GM18508 (cell line): ENCODE results near the gene PAGE4.

Experiments
- ATAC-seq: cut with Tn5 transposase; IDR thresholded peaks from one replicate; pipeline ENCODE4 v1.9.1; 2021; ENCODE audit warnings: moderate number of reproducible peaks; ENCODE audit not compliant: insufficient read depth, unreplicated experiment

The PAGE4 gene, protein sequence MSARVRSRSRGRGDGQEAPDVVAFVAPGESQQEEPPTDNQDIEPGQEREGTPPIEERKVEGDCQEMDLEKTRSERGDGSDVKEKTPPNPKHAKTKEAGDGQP

DNA sequence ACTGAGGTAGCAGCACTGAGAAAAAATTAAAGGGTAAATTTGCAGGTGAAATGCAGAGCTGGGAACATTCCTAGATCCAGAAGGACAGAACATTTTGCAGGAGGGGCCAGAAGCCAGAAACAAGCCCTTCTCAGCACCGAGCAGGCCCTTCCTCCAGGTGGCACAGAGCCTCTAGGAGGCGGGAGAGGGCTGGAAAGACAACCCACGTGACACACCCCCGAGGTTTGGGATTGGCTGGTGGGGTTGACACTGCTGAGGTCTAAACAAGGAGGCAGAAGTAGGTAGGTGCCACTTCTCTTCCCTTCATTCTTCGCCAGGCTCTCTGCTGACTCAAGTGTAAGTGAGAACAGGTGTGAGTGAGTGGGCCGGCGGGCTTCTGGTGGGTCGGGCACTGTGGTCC is at the start of gene PAGE4:
Gene PAGE4, plus strand, starts transcription at position 288 of the 400 bp plus-strand sequence. CDS start 1,126 bp downstream, outside the sequence.
- ATAC-seq: no peak

DNA sequence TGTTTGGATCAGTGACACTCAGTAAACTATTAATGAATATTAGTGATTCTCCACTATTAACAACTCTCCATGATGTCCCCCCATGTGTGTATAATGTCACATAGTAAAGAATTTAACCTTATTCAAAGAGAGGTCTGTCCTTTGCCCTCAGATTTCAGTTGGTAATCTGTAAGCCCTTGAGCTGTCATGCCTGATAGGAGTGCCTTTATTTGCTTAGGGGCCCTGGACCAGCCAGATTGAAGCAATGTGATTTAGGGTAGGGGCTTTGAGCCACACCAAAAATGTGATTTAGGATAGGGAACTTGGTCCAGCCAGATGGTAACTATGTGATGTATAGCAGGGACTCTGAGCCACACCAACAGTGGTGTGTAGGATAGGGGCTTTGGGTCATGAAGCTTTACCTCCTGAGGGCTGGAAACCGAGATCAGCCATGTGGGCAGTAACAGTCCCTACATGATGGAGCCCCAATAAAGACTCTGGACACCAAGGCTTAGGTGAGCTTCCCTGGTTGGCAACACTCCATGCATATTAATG is 44.3 kb upstream of the PAGE4 start:
- no peak for ATAC-seq

DNA sequence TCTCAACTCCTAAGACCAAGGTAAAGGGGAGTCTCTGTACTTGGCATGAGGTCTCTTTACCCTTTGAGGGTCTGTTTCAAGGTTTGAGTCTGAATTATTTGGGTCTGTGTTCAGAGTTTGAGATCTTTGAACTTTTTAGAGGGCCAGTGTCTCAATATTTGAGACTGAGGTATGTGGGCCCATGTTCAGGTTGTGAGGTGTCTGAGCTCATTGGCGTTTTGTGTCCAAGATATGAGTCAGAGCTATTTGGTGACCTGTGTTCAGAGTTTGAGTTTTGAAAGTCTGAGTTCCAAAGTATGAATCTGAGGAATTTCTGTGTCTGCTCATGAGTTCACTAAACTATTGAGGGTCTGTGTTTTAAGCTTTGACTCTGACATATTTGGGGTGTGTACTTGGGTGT is 36.7 kb upstream of the PAGE4 start:
- ATAC-seq: no peak

DNA sequence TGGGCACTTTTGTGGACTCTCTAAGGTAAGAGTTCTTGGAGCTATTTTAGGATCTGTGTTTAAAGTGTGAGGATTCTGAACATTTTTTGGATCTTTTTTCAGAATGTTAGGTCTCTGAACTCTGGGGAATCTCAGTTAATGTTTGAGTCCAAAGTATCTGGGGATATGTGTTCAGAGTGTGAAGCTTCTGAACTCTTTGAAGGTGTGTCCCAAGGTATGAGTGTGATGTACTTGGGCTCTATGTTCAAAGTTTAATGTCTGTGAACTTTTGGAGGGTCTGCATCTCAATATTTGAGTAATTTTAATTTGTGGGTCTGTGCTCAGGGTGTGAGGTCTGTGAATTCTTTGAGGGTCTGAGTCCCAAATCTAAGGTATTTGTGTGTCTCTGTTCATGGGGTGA is 35.4 kb upstream of the PAGE4 start:
- no peak for ATAC-seq

DNA sequence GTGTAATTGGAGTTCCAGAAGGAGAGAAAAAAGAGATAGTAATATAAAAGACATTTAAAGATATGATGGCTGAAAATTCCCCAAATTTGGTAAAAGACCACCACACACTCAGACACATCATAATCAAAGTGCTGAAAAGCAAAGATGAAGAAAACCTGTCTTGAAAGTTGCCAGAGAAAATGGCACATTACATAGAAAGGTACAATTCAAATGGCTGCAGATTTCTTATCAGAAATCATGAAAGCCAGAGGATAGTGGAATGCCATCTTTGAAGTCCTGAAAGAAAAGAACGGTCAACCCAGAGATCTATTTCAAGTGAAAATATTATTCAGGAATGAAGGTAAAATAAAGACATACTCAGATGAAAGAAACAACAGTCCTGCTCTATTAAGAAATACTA is 29.3 kb upstream of the PAGE4 start:
- no peak for ATAC-seq

DNA sequence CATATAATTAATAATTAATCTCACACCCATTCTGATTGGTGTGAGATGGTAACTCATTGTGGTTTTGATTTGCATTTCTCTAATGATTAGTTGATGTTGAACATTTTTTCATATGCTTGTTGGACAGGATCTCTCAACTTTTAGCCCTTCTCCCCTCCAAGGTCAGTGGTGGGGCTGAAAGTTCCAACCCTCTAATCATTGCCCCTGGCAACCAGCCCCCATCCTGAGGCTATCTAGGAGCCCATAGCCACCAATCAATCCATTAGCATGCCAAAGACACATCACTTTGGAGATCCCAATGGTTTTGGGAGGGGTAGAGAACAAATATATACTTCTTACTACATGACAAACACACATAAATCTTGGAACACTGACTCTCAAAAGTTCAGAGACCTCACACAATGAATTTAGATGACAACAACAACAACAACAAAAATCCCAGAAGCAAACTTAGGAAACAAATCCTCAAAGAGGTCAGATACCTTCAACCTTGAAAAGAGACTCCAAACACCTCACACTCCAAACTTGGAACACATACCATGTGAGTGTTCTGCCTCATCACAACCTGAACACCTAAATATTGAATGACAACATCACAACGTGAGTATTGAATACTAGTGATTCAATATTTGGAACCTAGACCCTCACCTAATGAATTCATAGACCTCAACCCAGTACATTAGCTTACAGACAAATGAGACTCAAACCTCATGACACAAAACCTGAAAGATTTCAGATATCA is 19.0 kb upstream of the PAGE4 start:
- ATAC-seq: no peak

DNA sequence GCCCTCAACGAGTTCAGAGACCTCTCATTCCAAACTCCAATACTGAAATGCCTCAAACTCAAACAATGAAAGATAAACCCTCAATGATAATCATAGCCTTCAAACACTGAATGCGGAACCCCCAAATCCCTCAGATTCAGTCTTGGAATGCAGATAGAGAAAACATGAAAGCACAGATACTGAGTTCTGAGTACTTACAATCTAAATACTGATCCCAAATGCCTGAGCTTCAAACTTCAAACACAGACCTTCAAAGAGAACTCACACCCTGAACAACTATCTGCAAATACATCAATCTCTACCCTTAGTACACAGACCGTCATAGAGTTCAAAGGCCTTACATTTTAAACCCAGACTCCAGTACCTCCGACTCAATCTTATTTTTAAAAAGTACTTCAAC is 16.9 kb upstream of the PAGE4 start:
- ATAC-seq: no peak

DNA sequence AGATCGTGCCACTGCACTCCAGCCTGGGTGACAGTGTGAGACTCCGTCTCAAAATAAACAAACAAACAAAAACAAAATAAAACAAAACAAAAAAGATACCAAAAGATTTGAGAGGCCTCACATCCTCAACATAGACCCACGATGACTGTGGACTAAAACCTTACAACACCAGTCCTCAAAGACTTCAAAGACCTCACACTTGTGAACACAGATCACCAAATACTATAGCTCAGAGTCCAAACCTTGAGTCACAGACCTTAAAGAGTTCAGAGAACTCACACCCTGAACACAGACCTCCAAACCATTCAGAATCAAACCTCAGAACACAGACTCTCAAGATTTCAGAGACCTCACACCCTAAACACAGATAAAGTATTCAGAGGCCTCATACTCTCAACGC is 12.7 kb upstream of the PAGE4 start:
- ATAC-seq: no peak

DNA sequence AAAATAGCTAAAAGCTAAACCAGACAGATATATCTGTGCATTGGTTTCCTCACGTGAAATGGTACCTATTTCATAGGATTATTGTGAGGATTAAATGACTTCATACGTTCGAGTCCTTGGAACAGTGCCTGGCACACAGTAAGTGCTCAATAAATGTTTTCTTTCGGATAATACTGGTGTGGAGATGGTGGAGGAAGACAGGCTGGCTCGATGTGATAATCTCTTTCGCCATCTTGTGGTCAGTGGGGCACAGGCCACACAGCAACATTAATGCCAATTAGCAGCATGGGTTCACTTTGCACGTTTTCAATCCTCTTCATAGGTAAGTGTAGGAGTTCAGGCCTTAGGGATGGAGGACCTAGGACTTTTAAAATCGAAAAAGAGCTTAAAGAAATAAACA is 9.3 kb downstream of the PAGE4 start:
- no peak for ATAC-seq

DNA sequence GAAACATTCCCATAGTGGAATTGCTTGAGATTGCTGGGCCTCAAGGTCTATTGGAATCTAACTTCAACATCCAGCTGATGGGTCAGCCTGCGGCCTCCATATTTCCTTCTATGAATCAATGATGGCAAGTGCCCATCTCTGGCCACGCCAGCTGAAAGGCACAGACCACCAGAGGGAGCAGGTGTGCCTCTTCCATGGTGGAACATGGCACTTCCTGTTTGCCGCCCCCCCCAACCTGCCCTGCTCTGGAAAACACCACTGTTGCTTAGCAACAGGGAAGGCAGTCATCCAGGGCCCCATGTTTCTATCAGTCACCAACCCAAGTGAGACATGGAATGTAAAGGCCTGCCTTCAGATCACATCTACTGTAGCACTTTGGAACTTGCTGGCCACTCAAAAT is 11.6 kb downstream of the PAGE4 start:
- no peak for ATAC-seq

DNA sequence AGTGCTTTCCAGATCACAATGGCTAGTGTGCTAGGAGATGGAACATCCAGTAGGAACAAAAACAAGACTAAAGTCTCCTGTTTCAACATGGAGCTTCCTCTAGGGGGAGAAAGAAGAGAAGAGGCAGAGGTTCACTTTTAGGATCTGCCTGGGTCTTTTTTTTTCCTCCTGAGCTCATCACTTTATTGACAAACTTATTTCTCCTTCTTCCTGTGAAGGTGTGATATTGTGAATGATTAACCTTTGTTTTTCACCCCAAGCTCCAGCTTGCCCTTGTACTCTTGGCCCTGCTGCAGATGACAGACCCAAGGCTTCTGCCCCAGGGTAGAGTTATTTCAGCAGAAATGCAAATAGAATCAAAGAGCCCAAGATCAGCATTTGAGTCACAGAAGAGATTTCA is 13.5 kb downstream of the PAGE4 start:
- ATAC-seq: no peak

DNA sequence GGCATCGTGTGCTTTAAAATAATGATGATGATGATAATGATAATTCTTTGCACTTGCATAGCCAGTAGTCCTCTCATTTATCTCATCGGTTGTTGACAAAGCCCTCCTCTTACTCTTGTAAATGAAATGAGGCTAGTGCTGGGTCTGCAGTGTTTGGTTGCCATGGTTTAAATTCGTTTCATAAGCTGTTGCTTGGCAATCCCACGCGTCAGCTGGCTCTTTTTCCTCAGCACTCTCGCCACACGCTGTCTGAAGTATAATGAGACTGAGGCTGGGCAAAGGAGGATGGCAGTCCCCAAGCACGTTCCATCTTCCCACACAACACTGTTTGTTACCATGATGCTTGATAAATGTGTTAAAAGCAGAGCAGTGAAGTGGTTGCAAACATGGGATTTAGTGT is 15.5 kb downstream of the PAGE4 start:
- no peak for ATAC-seq

DNA sequence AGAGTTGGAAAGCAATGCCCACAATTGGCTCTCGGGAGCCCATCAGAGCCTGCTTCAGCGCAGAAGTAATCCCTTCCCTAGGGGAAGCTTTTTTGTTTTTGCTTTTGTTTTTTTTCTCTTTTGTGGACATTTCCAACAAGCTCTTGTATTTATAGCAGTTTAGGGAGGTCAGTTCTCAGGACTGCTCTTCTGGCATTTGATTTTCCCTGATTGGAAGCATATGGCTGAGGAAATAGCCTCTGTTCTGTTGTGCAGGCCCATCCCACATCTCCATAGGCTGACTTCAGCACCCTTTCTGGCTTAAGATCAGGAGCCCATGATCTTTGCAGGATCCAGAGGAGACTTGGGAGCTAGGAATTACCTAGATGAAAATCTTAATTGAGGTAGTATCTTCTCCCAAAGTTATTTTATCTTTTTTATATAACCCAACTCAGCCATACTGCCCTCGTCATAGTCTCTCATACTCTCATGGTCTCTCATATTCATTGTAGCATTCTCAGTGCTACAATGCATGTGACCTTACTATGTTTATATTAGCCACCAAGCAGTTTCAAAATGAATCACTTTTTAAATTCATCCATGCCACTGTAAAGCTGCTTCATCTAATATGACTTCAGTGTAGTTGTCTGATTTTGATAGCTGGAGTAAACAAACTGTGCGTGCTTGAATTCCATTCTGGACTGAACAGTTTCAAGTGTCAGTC is 16.7 kb downstream of the PAGE4 start:
- ATAC-seq: no peak

DNA sequence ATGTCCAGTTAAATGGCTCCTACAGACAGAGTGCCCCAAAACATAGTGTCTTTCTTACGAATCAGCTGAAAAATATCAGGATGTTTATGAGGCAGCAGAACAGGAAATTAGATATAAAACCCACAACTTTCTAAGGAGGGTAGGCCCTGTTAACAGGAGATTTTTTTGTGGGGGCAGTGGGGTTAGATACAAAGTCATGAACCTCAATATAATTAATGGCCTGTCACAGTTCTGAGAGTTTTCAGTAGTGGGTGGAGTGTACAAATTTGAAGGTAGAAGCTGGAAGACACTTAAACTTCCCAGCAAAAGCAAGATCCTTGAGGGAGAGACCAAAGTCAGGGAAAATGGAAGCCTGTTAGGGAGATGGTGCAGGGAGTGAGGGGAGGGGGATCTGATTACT is 17.4 kb downstream of the PAGE4 start:
- ATAC-seq: no peak

DNA sequence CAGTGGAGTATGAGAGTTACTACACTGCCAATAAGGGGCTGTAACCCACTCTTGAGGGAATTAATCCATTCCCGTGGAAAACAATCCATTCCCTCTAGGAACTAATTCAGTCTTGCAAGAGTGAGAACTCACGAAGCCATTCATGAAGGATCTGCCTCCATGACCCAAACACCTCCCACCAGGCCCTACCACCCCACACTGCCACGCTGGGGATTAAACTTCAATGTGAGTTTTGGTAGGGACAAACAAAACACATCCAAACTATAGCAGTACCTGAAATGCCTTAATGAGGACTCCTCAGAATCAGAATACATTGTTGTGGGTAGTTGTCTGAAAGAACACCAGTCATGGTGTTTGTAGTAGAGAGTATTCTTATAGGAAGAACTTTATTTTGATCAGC is 19.2 kb downstream of the PAGE4 start:
- ATAC-seq: no peak

DNA sequence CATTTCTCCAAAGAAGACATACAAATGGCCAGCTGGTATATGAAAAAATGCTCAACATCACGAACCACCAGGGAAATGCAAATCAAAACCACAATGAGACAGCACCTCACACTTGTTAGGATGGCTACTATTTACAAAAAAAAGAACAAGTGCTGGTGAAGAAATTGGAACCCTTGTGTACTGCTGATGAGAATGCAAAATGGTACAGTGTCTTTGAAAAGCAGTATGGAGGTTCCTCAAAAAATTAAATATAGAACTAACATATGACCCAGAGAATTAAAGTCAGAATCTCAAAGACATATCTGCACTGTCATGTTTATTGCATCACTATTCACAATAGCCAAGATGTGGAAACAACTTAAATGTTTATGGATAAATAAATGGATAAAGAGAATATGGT is 20.9 kb downstream of the PAGE4 start:
- ATAC-seq: no peak

DNA sequence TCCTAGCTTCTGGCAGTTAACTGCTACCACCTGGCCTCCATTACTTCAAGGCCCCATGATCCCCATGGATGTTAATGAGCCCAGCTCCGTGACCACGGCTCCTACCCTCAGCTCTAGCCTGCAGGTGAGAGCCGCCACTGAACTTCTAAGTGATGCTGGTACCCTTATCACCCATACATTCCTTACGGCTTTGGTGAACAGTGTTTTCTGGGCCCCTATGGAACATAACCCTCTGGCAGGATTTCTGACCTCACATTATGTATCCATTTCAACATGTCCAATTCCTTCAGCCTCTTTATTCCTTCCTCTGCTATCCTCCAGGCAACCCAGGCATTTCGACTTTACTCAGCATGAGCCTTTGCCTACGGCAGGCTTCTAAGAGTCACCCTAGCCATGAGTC is 24.6 kb downstream of the PAGE4 start:
- ATAC-seq: no peak

DNA sequence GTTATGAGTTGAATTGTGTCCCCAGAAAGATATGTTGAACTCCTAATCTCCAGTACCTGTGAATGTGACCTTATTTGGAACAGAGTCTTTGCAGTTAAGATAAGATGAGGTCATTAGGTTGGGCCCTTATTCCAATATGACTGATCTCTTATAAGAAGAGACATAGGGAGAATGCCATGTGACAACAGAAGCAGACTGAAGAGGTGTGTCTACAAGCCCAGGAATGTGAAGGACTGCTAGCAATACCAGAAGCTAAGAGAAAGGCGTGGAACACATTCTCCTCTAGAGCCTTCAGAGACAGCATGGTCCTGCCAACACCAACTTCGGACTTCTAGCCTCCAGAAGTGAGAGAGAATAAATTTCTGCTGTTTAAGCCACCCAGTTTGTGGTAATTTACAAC is 27.7 kb downstream of the PAGE4 start:
- no peak for ATAC-seq

DNA sequence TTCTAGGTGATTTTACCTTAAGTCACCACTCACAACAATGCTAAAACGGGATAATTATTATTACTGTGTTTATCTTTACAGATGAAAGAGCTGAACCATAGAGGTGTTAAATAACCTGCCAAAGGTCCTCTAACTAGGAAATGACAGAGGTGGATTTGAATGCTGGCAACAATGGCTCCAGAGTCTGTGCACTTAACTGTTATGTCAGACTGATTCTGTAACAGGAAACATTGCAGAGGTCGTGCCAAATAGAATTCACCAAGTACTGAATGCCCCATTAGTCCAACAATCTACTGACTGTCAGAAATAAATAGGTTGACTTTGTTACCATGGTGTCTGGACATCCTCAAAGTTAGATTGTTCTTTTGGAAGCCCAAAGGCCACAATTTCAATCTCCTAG is 29.2 kb downstream of the PAGE4 start:
- ATAC-seq: no peak

DNA sequence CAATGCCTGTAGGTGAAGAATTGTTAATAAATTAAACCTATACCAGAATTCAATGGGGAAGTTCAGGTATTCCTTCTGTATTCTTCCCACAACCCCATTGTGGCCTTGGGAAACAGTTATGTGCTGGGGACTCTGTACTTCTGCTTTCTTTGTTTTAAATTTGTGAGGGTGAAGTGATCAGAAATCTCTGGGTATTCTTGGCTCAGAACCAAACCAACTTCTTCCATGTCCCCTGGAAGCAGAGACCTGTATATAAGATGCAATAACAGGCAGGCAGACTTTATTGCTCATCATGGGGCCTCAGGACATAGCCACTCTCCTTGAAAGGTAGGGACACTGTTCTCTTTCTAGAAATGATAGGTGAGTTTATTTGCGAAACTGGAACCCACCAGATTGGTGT is 30.4 kb downstream of the PAGE4 start:
- ATAC-seq: no peak

DNA sequence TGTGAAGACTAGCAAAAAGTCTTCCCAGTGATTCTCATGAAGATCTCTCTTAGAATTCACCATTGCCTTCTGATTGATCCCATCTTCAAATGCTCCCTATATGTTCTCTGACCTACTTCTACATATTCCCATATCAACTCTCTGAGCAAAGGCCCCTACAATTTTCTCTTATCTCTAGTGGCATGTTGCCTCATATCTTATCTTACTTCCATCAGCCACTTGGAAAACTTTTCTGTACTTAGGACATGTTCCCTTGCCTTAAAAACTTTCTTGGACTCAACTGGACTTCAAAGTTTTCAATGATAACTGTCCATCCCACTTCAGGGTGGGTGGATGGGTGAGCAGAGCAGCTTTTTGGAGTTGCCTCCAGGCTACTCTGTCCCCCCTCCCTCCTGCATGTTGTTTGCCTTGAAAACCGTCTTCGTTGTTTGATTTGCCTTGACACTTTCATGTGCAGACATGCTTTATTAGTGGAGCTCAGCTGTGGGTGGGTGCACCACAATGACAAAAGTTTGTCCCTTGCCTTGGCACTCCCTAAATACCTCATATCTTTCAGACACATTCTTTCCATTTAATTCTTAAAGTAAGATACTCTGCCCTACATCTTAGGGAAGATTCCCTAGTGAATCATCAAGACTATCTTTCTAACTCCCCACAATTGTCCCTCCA is 31.9 kb downstream of the PAGE4 start:
- no peak for ATAC-seq
